WERI-Rb-1 (cell line): ENCODE measurements around the gene SNX10.

Experiments used
- DNase-seq: peaks from one replicate; pipeline ENCODE4 v3.0.0-alpha.2; 2020
- H3K27ac ChIP-seq: fragments of 250-450 bp; sonication (Bioruptor Pico); 2 replicates; pipeline ENCODE4 v1.5.1; 2020; ENCODE audit warnings: mild to moderate bottlenecking, moderate library complexity
- H3K27me3 ChIP-seq: fragments of 250-450 bp; sonication (Bioruptor Pico); 2 replicates; pipeline ENCODE4 v1.5.1; 2021; ENCODE audit warnings: mild to moderate bottlenecking, low read depth, moderate library complexity; ENCODE audit not compliant: insufficient read depth, severe bottlenecking
- H3K36me3 ChIP-seq: fragments of 250-450 bp; sonication (Bioruptor Pico); 2 replicates; pipeline ENCODE4 v1.5.1; 2020; ENCODE audit warnings: mild to moderate bottlenecking, moderate library complexity
- H3K4me3 ChIP-seq: 2 replicates; pipeline ENCODE4 v1.5.1; 2011; ENCODE audit warnings: low read depth, mild to moderate bottlenecking, control low read depth, low read length
- H3K9me3 ChIP-seq: fragments of 250-450 bp; sonication (Bioruptor Pico); 2 replicates; pipeline ENCODE4 v1.5.1; 2021; ENCODE audit warnings: mild to moderate bottlenecking, moderate library complexity; ENCODE audit not compliant: severe bottlenecking
- CTCF ChIP-seq: IDR thresholded peaks from 2 replicates; pipeline ENCODE4 v1.5.1; 2011; ENCODE audit warnings: low read depth, mild to moderate bottlenecking, control low read depth, inconsistent platforms, low read length

The SNX10 gene

DNA sequence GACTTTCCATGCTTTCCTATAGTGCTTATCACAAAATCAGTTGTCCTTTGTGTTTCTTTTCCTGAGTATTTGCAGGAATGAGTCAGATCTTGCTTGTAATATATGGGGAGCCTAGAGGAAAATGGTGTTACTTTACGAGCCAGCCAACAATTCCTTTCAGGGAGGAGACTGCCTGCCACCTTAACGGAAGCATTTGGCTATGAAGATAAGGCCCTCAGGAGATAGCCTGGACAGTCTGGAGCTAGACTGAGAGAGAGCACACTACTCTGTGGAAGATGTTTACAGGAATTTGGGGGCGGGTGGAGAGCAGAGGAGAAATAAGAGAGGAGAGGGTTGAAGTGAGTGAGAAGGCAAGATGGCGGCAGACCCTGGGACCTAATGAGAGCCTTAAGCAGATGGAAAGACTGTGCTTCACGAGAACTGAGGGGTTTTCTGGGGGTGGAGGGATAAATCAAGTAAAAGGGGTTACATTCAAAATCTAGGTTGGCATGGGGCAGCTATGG lies 126.3 kb downstream of the SNX10 start:
- H3K4me3 ChIP-seq: no peak overlapping the region
- DNase-seq: no peak
- H3K27me3 ChIP-seq: no peaks in the 10 kb centered on the region
- no peak for TF ChIP-seq CTCF
- no peaks in the 10 kb centered on the region for H3K36me3 ChIP-seq
- no peak overlapping the region for H3K27ac ChIP-seq
- no peaks in the 10 kb centered on the region for H3K9me3 ChIP-seq

DNA sequence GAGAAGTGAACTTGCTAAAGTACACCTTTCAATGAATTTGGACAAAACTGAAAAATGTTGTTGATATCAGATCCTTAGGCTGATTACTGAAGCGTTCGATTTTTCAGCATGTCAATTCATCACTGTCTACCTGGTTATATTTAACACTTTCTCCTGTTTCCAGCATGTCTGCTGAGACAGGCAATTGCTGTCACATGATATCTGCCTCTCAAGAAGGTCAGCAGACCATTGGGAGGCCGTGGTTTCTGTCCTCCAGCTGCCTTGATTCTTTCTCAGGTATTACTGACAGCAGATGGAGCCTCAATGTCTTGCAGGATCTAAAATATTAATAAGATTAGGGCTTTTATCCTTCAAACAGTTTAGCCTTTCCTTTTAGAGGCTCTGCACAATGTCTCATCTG lies 127.5 kb downstream of the SNX10 start:
- Histone ChIP-seq H3K36me3 (no peaks in the 10 kb centered on the region), H3K27me3 (no peaks in the 10 kb centered on the region), H3K9me3 (no peaks in the 10 kb centered on the region), H3K27ac (peak overlapping the region; percentile 67), H3K4me3 (peak overlapping the region; percentile 34)
- no peak for TF ChIP-seq CTCF
- peak; percentile 86 for DNase-seq

DNA sequence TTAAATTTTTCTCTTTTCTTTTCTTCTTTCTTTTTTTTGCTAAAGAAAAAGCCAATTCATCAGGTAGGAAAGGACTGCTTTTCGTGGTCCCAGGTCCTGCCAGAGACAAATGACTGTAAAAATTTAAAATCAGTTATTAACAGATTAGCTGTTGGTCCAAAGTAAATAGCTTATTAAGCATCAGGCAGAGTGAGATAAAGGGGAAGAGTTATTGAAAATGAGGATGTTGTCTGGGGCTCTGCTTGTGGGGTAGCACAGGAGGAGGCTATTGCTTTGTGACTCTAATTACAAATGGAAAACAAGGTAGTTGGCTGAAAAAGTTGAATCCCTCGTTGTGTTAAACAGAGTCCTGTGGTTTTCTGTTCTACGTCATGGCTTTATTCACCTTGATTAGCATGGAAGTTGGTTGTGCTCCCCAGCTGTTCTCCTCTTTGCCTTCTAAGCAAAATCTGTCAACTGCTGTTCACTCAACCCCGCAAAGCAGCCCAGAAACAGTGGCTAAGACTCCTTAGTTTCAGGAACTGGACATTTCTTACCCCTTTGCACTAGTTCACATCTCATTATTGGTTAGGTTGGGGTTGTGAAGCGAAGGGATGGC lies 128.9 kb downstream of the SNX10 start:
- no peak for TF ChIP-seq CTCF
- H3K27ac ChIP-seq: peak overlapping the region; percentile 67
- no peaks in the 10 kb centered on the region for H3K36me3 ChIP-seq
- no peaks in the 10 kb centered on the region for H3K27me3 ChIP-seq
- H3K4me3 ChIP-seq: no peak overlapping the region
- peak; percentile 21 for DNase-seq
- no peaks in the 10 kb centered on the region for H3K9me3 ChIP-seq

GRCh38 chr7:26422761-26423160 lies 131.1 kb downstream of the SNX10 start:
- Histone ChIP-seq H3K36me3 (no peaks in the 10 kb centered on the region), H3K27ac (no peak overlapping the region), H3K4me3 (no peak overlapping the region), H3K9me3 (no peaks in the 10 kb centered on the region), H3K27me3 (no peaks in the 10 kb centered on the region)
- no peak for TF ChIP-seq CTCF
- DNase-seq: no peak

- Histone ChIP-seq H3K9me3 (no peaks in the 10 kb centered on the region), H3K4me3 (no peak overlapping the region), H3K27me3 (no peaks in the 10 kb centered on the region), H3K27ac (no peak overlapping the region), H3K36me3 (no peaks in the 10 kb centered on the region)
- no peak for DNase-seq
- TF ChIP-seq CTCF: no peak
Observed at GRCh38 chr7:26423436-26423835, 131.8 kb downstream of the SNX10 start.
